Stomach smooth muscle (tissue), 2 donors: ENCODE data around the gene TRIM2.
"Not testable (repeated sequence)": the region's sequence is repeated elsewhere in the genome, so short reads cannot be mapped to it uniquely, and the experiment has no call there.

Source experiments
- H3K27ac ChIP-seq: one replicate; pipeline ENCODE4 v1.7.0; 2013; ENCODE audit warnings: mild to moderate bottlenecking, low read length, inconsistent platforms
- H3K27me3 ChIP-seq, 2 donors: one replicate each; pipeline ENCODE4 v1.7.0; 2013; ENCODE audit warnings: low read length in 2 of 2; ENCODE audit not compliant: insufficient read depth in 2 of 2, control insufficient read depth in 1 of 2
- H3K36me3 ChIP-seq, 2 donors: one replicate each; pipeline ENCODE4 v1.7.0; 2013; ENCODE audit warnings: low read length in 2 of 2; ENCODE audit not compliant: control insufficient read depth in 2 of 2, insufficient read depth in 2 of 2
- H3K4me1 ChIP-seq: one replicate; pipeline ENCODE4 v1.7.0; 2013; ENCODE audit warnings: low read length; ENCODE audit not compliant: control insufficient read depth, insufficient read depth
- H3K4me3 ChIP-seq, 2 donors: one replicate each; pipeline ENCODE4 v1.7.0; 2013; ENCODE audit warnings: low read length in 2 of 2
- H3K9ac ChIP-seq, 2 donors: one replicate each; pipeline ENCODE4 v1.7.0; 2013; ENCODE audit warnings: low read length in 2 of 2, mild to moderate bottlenecking in 1 of 2
- H3K9me3 ChIP-seq, 2 donors: one replicate each; pipeline ENCODE4 v1.7.0; 2013; ENCODE audit warnings: low read length in 2 of 2; ENCODE audit not compliant: control insufficient read depth in 2 of 2
- donor health status: healthy.
- donor health status: Pancreatic carcinoma.

TRIM2 gene

DNA sequence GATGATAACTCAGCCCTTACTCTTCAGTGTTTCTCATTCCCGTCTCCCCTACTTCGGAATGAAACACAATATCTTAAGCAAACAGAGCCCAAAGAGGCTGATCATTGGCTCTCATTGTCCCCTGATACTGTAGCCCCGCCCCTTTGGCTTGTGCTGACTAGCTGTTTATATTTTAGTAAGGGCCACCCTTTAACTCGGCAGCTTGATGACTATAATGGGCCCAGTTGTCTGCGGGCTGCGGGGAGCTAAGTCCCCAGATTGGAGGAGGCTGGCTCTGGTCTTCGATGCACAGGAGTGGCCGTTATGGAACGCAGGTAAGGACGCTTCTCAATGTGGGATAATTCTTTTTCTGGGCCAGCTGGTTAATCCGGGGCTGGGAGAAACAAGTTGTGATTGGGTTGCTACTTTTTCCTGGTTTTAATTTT, at the start of gene TRIM2:
TSS of gene TRIM2 (plus strand) at position 197 of the 425 bp plus-strand sequence. CDS start at position 285, 88 bp downstream.
- H3K27ac ChIP-seq = no peak within 1 kb of the TSS
- H3K27me3 ChIP-seq = no peaks in the 10 kb centered on the region
- H3K4me1 ChIP-seq = no peaks in the 10 kb centered on the region
- H3K9ac ChIP-seq = peak within 1 kb of the TSS in 1 of 2 donors; percentile 29
- no peaks in the 10 kb centered on the region for H3K9me3 ChIP-seq
- peak within 1 kb of the TSS in 1 of 2 donors; percentile 47 for H3K4me3 ChIP-seq
- no peaks in the 10 kb centered on the region for H3K36me3 ChIP-seq

GRCh38 chr4:153155686-153156085, 48.6 kb upstream of the TRIM2 start:
- Histone ChIP-seq H3K9me3 (no peaks in the 10 kb centered on the region), H3K36me3 (no peaks in the 10 kb centered on the region), H3K4me1 (peaks cover 21% of the 10 kb centered on the region), H3K27ac (no peak overlapping the region), H3K9ac (no peak overlapping the region), H3K4me3 (no peak overlapping the region), H3K27me3 (no peaks in the 10 kb centered on the region)

DNA sequence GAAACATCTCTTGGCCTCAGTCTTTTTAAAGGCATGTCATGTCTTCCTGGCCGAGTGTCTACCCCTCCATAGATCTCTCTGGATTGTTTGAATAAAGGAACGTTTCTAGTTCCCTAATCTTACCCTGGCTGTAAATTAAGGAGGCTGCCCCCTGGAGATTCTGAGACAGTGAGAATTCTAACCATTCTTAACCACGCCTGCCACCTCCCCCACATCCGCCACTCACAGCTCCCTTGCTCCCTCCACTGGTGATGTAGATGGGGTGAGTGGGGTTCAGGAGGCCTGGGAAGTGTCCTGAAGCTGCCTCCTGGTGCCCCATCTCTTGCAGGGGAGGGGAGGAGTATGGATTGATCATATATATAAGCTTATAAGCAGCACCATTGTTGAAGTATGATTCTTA, 48.0 kb upstream of the TRIM2 start:
- Histone ChIP-seq H3K4me1 (peaks cover 21% of the 10 kb centered on the region), H3K4me3 (no peak overlapping the region), H3K27ac (no peak overlapping the region), H3K27me3 (no peaks in the 10 kb centered on the region), H3K9ac (no peak overlapping the region), H3K36me3 (no peaks in the 10 kb centered on the region), H3K9me3 (no peaks in the 10 kb centered on the region)

DNA sequence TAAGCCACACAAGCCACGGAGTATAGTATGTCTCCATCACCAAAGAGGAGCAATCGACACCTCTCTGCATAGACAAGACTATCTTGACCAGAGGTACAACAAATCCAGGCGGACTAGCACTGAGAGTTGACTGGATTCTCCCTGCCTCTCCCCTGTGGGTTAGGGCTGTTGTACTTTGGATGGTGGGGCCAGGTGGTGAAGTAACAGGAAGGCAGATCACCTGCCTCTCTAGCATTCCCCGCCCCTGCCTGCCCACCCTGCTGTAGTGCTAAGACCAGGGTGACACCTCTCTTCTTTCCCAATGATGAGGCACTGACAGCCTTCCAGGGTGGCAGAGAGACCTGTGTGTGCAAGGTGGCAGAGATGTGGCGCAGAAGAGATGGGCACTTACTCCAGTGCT, 47.5 kb upstream of the TRIM2 start:
- H3K4me3 ChIP-seq = no peak overlapping the region
- no peaks in the 10 kb centered on the region for H3K27me3 ChIP-seq
- no peaks in the 10 kb centered on the region for H3K36me3 ChIP-seq
- no peaks in the 10 kb centered on the region for H3K9me3 ChIP-seq
- no peak overlapping the region for H3K9ac ChIP-seq
- H3K27ac ChIP-seq = no peak overlapping the region
- H3K4me1 ChIP-seq = peaks cover 21% of the 10 kb centered on the region

DNA sequence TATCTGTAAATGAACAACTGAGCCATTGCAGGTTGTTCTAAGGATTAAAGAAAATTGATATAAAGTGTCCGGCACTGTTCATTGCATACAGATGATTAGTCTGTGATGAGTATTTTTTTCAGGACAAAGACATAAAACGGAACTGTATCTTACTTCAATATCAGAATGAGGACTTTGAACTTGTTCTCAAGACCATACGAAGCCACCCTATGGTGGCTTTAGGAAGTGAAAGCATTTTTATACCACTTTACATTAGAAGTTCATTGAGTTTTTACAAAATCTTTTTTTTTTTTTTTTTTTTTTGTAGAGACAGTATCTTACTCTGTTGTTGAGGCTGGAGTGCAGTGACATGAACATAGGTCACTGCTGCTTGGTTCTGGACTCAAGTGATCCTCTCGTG, 45.2 kb upstream of the TRIM2 start:
- Histone ChIP-seq H3K4me3 (no peak overlapping the region), H3K9ac (no peak overlapping the region), H3K9me3 (no peaks in the 10 kb centered on the region), H3K27ac (no peak overlapping the region), H3K4me1 (peaks cover 4% of the 10 kb centered on the region), H3K27me3 (no peaks in the 10 kb centered on the region), H3K36me3 (no peaks in the 10 kb centered on the region)

GRCh38 chr4:153159728-153160221, 44.5 kb upstream of the TRIM2 start:
- no peaks in the 10 kb centered on the region for H3K36me3 ChIP-seq
- no peaks in the 10 kb centered on the region for H3K9me3 ChIP-seq
- H3K27ac ChIP-seq = no peak overlapping the region
- H3K4me3 ChIP-seq = no peak overlapping the region
- no peaks in the 10 kb centered on the region for H3K4me1 ChIP-seq
- no peak overlapping the region for H3K9ac ChIP-seq
- no peaks in the 10 kb centered on the region for H3K27me3 ChIP-seq

- no peak overlapping the region for H3K9ac ChIP-seq
- no peaks in the 10 kb centered on the region for H3K27me3 ChIP-seq
- H3K4me1 ChIP-seq = no peaks in the 10 kb centered on the region
- H3K4me3 ChIP-seq = no peak overlapping the region
- no peaks in the 10 kb centered on the region for H3K36me3 ChIP-seq
- no peaks in the 10 kb centered on the region for H3K9me3 ChIP-seq
- no peak overlapping the region for H3K27ac ChIP-seq
These were observed 43.4 kb upstream of the TRIM2 start for GRCh38 chr4:153160821-153161220.

- Histone ChIP-seq H3K4me1 (no peaks in the 10 kb centered on the region), H3K27ac (no peak overlapping the region), H3K9me3 (no peaks in the 10 kb centered on the region), H3K9ac (no peak overlapping the region), H3K27me3 (no peaks in the 10 kb centered on the region), H3K4me3 (no peak overlapping the region), H3K36me3 (no peaks in the 10 kb centered on the region)
These were observed 42.8 kb upstream of the TRIM2 start for GRCh38 chr4:153161226-153161963.

GRCh38 chr4:153165236-153165635, 39.0 kb upstream of the TRIM2 start:
- not testable (repeated sequence) for H3K27ac ChIP-seq, H3K9ac ChIP-seq, H3K9me3 ChIP-seq, H3K4me1 ChIP-seq, H3K27me3 ChIP-seq, H3K4me3 ChIP-seq, H3K36me3 ChIP-seq

- no peaks in the 10 kb centered on the region for H3K4me1 ChIP-seq
- H3K27me3 ChIP-seq = no peaks in the 10 kb centered on the region
- H3K4me3 ChIP-seq = no peak overlapping the region
- no peaks in the 10 kb centered on the region for H3K36me3 ChIP-seq
- H3K9me3 ChIP-seq = no peaks in the 10 kb centered on the region
- H3K27ac ChIP-seq = no peak overlapping the region
- H3K9ac ChIP-seq = no peak overlapping the region
These were observed 37.3 kb upstream of the TRIM2 start for GRCh38 chr4:153166716-153167501.

DNA sequence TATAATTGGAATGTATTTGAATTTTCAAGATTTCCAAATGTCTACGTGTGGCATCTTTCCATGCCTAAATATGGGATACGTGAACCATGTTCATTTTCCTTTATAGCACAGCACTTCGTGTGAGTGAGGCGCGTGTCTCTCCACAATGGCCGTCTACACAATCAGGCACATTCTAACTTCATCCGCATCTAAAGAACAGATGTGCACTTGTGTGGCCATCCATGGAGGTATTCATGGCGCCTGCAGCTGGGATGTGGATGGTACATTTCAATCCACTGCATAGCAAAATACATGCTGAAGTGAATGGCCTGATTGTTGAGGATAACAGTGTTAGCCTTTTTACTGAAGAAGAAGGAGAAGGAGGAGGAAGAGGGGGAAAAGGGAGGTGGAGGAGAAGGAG, 34.5 kb upstream of the TRIM2 start:
- no peak overlapping the region for H3K9ac ChIP-seq
- no peak overlapping the region for H3K4me3 ChIP-seq
- no peak overlapping the region for H3K27ac ChIP-seq
- H3K9me3 ChIP-seq = no peaks in the 10 kb centered on the region
- no peaks in the 10 kb centered on the region for H3K27me3 ChIP-seq
- no peaks in the 10 kb centered on the region for H3K36me3 ChIP-seq
- no peaks in the 10 kb centered on the region for H3K4me1 ChIP-seq
